Measurements from ENCODE around the gene ADCK1.
"Not testable (repeated sequence)": the region's sequence is repeated elsewhere in the genome, so short reads cannot be mapped to it uniquely, and the experiment has no call there.

Gene ADCK1

DNA sequence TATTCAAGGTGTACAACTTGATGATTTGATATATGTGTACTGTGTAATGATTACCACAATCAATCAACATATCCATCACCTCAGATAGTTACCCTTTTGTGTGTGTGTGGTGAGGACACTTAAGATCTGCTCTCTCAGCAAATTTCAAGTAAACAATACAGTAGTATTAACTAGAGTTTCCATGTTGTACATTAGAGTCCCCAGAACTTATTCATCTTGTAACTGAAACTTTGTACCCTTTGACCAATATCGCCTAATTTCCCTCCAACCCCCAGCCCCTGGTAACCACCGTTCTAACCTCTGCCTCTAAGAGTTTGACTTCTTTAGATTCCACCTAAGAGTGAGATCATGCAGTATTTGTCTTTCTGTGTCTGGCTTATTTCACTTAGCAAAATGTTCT lies 12.1 kb downstream of the ADCK1 start:
- DNase-seq, result no peak

DNA sequence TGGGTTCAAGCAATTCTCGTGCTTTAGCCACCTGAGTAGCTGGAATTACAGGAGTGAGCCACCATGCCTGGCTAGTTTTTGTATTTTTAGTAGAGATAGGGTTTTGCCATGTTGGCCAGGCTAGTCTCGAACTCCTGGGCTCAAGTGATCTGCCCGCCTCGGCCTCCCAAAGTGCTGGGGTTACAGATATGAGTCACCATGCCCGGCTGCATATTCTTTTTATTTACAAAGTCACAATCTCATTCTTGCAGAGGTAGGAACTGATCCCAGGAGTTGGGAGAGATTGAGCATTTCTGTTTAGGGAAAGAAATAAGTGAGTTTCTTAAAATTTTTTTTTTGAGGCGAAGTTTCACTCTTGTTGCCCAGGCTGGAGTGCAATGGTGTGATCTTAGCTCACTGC lies 12.8 kb downstream of the ADCK1 start:
- not testable (repeated sequence) for DNase-seq

DNA sequence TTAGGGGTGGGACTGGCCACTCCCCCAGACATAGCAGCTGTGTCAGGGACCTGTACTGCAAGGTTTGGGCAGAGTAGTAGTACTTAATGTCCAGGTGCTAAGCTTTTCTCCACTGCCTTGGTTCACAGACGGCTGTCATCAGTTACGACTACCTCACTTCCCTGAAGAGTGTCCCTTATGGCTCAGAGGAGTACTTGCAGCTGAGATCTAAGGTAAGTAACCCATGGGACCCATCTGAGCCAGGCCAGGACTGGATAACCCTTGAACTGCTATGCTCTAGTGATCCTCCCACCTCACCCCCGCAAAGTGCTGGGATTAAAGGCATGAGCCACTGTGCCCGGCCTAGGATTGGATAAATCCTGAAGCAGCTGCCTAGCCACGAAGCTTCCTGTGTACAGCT lies 22.4 kb downstream of the ADCK1 start:
- no peak for DNase-seq

DNA sequence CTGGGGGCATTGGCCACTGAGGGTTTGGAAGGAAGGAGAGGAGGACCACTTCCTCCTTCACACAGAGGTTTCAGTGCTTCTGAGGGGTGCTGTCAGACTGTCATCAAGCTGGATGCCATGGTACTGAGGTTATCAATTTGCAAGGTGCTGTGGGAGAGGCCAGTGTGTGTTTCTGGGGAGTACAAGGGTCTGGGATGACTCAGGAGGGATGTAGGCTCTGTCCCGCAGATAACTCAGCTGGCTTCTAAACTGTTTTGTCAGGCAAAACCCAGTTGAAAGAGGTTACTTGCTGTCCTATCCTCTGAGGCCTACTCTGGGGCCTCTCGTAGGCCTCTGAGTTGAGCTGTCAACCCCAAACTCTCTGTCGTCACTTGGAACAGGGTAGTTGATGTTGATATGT lies 22.8 kb downstream of the ADCK1 start:
- DNase-seq, result no peak

DNA sequence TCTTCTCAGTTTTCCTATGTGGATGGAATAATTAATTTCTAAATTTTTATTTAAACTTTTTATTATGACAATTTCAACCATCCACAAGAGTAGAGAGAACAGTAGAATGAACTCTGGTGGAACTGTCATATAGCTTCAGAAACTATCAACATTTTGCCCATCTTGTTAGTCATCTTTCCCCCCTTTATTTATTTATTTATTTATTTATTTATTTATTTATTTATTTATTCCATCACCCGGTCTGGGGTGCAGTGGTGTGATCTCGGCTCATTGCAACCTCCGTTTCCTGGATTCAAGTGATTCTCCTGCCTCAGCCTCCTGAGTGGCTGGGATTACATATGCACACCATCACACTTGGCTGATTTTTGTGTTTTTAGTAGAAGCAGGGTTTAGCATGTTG lies 23.5 kb downstream of the ADCK1 start:
- no peak for DNase-seq

DNA sequence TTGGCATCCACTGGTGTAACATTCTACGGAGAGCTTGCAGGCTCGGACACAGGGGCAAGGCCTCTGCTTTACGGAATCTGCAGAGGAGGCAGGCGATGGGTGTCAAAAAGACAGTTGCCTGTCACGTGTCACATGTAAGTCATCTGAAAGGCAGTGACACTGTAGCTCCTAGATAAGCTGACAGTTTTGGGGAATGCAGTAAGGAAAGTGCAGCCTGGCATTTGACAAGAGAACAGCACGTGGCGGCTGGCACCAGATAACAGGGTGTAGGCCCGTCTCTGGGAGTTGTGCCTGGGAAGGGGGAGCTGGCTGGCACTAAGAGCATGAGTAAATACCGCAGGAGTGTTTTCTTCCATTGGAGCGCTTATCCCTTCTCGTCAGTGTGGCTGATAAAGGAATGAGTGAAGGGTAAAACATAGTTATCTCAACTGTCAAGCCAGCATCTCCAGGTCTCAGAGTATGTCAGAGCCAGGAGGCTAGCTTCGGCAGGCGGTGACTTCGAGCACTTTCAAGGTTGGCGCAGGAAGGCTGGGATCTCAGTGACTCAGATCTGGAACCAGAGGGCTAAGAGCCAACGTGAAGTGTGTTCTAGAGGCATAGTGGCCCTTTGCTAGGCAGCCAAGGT lies 26.1 kb downstream of the ADCK1 start:
- DNase-seq, result no peak

DNA sequence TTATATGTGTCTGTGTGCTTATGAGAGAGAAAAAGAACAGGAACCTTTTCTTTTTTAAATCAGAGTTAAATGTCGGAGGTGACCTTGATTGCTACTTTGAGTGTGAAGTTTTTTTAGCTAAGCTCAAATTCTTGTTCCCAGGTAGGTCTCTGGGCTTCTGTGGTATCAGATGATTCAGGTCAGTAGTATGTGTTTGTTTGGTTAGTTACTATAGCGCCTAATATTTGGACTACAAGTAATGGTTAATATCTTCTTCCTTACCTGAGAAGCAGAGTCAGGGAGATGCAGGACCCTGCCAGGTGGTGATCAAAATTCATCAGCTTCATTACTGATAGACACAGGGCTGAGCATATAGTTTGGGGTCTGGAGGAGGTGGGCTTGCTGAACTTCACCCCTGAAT lies 30.8 kb downstream of the ADCK1 start:
- no peak for DNase-seq

DNA sequence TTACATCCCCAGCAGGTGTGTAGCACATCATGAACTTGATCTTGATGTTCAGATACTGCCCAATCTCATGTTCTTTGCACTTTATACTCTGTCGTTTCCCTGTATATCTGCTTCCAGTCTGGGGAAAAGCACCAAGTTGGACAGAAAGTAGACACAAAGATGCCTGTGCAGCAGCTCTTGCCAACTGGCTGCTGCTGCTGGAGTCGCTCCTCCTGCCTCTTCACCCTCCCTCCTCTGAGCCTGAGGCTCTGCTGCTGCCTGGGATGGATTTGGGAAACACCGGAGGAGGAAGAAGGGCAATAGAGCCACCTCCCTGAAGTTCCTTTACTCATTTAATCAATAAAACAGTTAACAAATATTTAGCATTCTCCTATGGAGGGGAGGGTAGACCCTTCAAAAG lies 32.4 kb downstream of the ADCK1 start:
- no peak for DNase-seq

DNA sequence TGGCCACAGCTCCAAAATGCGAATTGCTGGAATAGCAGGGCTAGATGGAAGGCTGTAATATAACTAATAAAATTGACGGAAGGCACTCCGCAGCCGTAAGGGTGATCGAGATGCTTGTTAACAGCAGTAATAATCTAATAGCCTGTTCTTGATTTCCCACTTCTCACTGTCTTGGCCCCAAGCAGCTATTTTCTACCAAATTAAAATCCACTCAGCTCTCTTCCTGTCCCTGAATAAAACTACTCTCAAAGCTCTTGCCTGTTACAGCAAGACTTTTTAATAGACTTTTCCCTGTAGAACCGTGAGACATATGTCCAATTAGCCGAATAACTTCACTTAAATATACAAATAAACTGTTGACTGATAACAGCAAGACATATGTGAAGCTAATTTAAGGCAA lies 38.0 kb downstream of the ADCK1 start:
- DNase-seq, result no peak

DNA sequence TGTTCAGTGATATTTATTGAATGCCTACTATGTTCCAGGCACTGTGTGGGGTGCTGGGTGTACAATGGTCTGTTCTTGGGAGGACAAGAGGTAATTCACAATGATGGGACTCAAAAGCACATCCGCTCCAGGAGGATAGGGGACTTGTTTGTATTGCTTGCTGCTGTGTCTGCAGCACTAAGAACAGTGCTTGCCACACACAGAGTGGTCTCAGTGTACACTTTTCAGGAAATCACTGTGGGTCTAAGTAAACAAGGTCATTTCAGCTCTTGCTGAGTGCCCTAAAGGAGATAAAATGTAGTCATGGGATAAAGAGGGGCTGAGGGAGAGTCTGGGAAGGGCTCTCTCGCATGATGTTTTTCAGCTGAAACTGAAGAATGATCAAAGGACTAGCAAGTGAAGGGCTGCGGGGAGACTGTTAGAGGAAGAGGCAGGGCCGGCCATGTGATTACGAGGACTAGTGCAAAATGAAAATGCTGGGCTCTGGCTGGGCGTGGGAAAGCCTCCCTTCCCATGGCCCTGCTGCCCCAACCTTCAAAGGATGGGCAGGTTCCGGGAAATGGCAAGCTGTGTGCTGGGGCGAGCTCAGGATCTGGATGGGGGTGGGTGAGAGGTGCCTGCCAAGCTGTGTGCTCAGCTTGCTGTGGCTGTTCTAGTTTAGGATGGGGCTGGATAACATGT lies 39.1 kb downstream of the ADCK1 start:
- DNase-seq, result no peak

DNA sequence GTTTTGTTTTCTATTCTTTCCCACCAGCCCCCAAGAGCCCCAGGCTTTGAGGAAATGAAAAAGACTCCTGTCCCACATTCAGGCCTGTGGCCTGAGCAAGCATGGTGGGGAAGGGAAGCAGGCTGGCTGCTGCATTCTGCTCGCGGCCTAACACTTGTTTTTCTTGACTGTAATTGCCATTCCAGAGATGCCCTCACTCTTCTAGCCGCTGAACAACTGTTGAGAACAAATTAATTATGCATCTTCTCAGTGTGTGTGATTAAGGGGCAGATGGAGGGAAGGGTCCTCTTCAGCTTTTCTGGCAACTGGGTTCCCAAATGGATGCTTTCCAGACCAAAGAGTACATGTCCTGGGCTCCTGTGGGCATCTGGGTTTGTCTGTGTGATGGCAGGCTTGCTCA lies 43.3 kb downstream of the ADCK1 start:
- no peak for DNase-seq

DNA sequence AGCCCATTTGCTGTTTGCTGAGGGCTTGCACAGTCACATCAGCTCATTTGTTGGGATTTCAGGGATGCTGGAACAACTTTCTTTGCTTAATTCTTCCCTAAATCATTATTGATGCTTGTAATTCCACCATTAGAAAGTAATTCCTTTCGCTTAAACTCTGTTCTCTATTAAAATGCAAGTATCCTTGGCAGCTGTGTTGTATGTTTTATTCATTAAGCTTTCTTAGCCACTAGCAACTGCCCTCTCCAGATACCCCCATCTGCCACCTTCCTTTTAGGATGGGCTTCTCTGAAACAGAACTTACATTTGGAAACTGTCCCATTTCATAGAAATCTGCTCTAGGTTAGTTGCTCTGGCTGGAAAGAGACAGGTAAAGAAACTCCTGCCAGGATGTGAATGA lies 43.7 kb downstream of the ADCK1 start:
- DNase-seq, result no peak

DNA sequence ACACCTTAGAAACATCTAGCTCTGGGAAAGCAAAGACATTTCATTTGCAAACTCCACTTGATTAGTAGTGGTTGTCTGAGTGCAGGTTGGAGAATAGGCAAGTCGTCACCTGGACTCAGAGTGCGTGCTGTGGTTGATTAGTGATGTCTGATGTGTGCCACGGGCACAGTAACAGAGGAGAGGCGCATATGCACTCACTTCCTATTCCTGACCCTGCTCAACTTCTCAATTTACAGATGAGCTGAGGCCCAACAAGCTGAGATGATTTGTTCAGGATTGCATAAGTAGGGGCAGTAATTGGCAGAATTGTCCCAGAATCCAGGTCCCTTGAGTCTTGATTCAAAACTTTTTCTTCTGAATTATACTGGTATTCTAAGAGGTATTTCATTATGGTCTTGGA lies 44.9 kb downstream of the ADCK1 start:
- no peak for DNase-seq

DNA sequence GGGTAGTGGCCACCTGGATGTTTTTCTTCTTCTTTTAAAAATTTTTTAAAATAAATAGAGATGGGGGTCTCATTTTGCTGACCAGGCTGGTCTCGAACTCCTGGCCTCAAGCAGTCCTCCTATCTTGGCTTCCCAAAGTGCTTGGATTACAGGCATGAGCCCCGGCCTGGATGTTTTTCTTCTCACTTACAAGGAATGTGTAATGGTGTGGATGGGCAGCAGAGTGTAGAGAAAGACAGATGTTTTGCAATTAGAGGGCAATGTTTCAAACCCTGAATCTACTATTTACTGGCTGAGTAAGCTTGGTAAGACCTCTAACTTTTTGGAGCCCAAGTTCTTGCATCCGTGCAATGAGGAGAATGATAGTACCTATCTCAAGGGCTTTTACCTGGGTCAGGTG lies 48.1 kb downstream of the ADCK1 start:
- DNase-seq, result no peak

DNA sequence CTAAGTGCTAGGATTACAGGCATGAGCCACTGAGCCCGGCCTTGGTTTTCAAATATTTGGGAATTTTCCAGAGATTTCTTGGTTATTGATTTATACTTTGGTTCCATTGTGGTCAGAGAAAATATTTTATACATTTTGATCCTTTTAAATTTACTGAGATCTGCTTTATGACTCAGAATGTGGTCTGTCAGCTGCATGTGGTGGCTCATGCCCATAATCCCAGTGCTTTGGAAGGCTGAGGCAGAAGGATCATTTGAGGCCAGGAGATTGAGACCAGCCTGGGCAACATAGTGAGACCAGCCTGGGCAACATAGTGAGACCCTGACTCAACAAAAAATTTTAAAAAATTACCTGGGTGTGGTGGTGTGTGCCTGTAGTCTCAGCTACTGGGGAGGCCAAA lies 49.8 kb downstream of the ADCK1 start:
- no peak for DNase-seq

DNA sequence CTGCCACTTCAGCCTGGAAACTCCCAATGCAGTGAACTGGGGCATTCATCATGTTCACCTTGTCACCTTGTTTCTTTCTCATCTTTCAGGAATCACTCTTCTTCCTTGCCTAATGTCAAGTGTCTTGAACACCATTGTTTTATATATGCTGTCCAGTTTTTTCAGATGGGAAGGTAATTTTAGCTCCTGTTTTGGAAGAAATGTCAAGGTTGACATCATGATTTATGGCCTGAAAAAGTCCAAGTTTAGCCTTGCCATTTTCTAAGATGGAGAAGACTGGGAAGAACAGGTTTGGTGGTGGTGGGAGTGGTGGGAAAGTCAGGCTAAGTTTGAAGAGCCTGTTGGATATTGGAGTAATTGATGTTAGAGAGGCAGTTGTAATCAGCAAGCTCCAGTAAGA lies 54.0 kb downstream of the ADCK1 start:
- DNase-seq, result no peak

DNA sequence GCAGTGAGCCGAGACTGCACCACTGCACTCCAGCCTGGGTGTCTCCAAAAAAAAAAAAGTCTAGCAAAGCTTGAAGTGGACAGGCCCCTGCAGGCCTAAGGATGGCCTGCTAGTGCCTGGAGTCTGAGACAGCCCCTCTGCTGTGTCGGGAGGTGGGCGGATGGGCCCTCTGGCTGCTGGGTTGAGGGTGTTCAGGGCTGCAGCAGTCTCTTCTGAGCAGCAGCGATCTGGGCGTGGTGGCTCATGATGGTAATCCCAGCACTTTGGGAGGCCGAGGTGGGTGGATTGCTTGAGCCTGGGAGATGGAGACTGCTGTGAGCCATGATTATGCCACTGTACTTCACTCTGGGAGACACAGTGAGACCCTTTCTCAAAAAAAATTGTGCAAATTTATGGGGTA lies 57.0 kb downstream of the ADCK1 start:
- DNase-seq, result no peak

DNA sequence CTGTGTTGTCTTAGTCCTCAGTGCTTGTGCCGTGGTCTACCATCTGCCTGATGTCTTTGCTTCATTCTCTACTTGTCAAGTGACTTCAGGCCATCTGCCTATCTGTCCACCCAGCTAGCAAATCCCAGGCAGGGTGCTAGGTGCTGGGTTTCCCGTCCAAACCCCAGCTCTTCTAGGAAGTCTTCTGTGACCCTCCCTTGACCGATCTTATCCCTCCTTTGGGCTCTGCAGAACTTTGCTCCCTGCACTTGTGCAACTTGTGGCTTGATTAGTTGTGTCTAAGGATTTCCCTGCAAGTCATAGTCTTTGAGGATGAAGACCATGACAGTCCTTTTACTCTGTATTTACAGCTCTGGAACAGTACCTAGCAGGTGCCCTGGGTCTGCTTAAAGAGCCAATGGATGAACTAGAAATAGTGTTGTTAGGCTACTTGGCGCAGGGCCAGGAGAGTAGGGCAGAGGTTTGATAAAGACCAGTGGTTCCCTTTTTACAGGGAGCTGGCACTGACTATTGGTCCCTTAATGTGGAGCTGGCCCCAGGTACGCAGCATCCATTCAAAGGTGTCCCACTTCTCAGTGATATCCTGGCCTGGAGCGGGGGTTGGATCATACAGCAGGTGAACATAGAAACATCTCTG lies 60.1 kb downstream of the ADCK1 start:
- no peak for DNase-seq

DNA sequence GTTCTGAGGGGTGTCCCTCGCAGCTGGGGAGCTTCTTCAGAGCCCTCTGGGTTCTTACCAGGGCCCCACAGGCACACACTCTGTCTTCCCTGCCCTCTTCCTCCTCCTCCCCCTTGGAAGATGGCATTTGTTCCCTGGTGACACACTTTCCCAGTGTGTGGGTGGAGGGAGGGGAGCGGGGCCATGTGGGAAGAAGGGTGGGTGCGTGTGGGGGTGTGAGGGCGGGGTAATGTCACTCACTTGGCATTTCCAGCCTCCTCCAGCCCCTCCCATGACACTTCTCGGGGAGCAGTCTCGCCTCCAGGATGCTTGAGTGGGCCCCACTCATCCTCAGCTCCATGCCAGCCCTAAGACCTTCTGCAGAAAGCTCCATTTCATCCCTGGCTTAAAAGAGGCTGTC lies 61.3 kb downstream of the ADCK1 start:
- no peak for DNase-seq

DNA sequence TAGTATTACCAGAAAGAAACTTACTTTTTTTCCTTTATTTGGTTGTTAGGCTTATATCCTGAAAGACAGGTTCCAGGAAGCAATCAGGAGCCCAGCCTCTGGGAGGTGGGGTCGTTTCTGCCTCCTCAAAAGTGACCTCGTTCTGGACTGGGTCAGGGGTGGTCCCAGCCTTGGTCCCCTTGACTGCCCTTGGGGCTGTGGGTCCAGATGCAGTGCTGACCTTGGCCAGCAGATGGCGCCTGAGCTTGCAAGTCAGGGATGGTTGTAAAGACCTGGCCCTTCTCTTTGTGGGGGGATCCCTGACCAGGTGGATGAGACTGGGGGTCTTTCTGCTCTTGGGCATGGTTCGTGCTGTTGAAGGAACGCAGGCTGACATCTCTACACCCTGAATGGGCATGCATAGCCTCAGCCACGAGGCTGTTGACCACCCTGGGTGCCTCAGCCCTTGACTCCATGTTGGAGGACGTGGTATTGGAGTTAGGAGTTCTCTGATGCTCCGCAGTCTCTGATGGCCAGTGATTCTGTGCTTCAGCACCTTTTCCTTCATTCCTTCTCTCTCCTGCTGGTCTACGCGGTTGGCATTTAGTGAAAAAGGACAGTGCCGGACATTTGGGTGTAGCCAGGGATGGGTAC lies 62.4 kb downstream of the ADCK1 start:
- DNase-seq, result peak; percentile 86

DNA sequence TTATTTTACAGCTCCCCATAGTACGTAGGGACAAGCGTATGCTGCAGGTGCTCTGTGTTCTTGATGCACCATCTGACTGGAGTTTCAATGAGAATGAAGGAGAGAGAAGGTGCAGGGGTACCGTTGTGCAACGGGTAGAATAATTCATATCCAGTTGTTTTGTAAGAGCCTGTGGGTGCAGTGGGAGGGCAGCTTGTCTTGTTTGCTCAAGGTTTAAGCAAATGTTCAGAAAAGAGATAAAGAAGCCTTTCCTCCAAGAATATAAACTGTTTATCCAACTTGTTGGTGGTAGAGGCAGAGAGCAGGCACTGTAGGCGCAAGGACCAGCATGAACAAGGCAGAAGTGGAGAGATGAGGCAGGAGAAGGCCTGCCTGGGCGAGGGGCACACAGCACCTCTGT lies 64.2 kb downstream of the ADCK1 start:
- no peak for DNase-seq

DNA sequence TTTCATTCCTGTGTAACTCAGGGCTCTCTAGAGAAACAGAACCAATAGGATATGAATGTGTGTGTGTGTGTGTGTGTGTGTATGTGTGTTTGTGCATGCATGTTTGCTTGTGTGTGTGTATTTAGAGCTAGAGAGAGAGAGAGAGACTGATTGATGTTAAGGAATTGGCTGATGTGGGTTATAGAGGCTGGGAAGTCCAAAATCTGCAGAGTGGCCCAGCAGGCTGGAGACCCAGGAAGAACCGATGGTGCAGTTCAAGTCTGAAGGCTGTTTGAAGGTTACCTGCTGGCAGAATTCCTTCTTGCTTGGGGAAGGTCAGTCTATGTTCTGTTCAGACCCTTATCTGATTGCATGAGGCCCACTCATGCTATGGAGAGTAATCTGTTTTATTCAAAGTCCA lies 64.7 kb downstream of the ADCK1 start:
- DNase-seq, result no peak

DNA sequence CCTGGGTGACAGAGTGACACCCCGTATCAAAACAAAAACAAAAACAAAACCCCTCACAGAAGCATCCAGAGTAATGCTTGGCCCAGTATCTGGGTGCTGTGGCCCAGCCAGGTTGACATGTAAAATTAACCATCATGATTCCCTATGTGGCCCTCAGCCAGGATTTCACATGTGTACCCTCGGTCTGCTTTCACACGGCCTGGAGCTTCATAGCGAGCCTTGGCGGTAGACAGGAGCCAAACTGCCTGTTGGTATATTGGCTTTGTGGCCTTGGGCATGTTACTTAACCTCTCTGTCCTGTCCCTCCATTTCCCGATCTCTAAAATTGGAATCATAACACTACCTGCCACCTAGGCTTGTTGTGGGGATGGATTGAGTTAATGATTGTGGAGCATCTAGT lies 65.5 kb downstream of the ADCK1 start:
- DNase-seq, result no peak

DNA sequence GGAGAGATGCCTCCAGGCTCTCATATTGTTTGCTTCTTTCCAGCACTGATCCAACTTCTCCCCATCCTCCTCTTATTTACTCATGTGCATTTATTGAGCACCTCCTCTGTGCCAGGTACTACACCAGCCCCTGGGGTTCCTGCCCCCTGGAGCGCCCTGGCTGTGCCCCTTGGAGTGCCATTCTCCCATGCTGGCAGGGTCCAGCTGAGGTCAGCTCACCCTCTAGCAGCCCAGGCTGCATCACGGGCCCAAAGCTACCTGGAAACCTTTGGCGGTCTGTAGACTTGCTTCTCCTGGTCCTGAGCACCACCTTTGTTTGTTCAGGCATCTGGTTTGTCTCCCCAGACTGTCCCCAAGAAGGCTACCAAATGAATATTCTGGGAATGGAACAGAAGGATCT lies 67.0 kb downstream of the ADCK1 start:
- no peak for DNase-seq
